Activated CD4-positive, alpha-beta T cell treated with anti-CD3 and anti-CD28 coated beads, Interleukin-2, amount 50 U/mL, for 48 hours (primary cell): ENCODE data around the gene PODXL2.
"Not testable (repeated sequence)": the region's sequence is repeated elsewhere in the genome, so short reads cannot be mapped to it uniquely, and the experiment has no call there.

Experiments
- DNase-seq, 2 experiments: peaks; one replicate each; pipeline ENCODE4 v3.0.0-alpha.2; 2020

Gene PODXL2

DNA sequence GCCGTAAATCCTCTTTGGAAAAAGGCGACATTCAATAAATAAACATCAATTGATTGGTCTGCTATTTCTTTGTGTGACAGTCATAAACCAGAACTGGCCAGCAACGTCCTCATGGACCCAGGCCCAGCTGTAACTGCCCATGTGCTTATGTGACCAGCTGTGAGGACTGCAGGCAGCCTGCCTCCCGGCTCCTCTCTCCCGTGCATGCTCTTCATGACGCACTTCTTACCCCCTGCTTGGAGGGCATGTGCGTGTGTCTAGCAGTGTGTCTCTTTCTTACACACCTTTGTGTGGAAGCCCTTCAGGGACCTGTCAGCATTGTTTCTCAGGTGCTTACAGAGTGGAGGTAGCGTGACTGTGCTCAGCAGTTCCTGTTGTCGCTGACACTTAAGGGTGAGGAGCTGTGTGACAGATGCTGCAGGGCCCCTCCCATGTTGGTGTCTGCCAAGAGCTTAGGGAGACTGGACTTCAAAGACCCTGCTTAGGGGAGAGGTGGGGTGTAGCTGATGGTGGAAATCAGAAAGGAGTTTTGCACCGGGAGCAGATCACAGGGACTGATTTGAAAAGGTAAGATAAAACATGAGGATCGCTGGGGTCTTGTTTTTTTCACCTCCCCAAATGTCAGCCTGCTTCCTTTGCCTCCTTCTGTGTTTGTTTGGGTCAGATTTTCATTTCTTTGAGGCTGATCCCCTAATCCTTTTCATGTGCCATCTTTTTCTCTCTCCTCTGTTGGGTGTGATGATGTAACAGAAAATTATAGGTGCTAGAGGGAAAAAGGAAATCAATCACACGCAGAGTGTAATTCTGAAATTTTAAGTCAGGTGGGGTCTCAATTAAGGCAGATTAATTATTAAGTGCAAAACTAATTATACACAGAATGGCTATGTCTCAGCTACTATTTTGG, 2.1 kb downstream of the PODXL2 start:
- DNase-seq: no peak

DNA sequence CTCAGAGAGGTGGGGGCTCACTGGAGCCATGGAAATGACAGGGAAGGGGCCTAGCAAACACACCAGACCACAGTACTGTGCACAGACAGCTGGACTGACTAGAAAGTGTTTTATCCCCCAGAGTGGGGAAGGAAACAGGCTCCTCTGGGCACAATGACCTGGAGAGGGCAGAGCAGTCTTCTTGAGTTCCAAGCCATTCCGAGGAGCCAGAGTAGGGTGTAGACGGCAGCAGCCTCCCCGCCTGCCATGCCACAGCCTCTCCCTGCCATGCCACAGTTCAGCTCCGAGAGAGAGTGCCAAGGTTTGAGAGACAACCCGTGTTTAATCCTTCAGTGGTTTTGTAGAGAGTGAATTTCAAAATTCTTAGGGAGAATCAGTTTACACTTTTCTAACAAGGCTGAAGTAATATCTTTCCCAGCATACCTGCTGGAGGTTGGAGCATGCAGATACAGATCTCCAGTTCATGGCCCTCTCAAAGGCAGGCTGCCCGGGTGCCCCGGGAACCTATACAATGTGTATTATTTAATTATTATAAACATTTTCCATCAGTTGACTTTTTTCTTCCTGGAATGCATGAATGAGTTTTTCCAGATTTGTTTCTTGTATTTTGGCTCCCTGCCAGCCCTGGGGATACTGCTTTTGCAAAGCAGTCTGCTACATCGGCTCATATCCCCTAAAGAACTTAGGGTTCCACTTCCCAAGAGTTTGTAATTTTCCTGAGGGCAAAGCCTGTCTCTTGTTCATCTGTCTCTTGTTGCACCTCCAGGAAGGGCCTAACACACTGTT, 3.2 kb downstream of the PODXL2 start:
- DNase-seq: no peak

DNA sequence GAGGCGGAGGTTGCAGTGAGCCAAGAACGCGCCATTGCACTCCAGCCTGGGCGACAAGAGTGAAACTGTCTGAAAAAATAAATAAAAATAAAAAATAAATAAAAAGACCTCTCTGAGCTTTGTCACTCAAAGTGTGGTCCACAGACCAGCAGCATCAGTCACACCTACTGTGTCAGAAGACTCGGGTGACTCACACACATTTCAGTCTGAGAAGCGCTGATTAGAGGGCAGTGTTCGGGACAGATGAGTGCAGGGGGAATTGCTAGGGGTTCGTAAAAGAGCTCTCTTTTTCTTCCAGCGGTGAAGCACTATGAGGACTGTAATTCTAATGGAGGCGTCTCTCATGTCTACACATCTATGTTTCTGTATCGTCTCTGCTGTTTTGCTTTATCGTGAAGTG, 5.7 kb downstream of the PODXL2 start:
- no peak for DNase-seq

DNA sequence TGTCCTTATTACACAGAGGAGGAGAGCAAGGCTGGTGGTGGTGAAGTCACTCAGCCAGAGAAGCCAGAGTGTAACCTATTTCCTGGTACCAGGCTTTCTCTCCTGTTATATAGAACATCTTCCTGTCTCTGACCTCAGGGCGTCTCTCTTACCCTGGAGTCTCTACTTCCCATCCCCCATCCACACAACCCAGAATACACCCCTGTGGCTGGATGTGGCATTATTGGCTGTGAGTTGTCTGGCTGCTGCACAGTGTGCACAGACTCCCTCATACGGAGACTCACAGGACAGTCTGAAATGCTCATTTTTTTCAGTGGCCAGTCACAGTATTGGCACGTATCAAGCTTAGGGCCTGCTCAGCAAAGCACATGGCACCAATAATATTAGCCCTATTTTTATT, 8.6 kb downstream of the PODXL2 start:
- peak in 1 of 2 experiments; percentile 6 for DNase-seq

DNA sequence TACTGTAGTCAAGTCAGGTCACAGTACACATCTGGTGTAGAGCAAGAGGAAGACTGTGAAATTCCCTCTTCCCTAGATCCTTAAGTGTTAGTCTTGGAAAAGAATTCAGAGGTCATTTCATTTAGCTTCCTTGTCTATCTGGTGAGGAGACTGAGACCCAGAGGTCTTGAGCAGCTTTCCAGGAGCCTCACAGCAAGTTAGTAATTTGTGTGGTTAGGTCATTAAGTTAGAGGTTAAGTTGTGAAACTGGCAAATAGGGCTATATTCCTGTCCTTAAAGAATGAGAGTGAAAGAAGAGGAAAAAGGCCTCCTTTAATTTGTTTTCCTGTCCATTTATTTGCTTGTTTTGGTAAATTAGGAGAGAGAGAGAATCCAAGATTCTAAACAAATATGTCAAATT, 9.0 kb downstream of the PODXL2 start:
- no peak for DNase-seq

DNA sequence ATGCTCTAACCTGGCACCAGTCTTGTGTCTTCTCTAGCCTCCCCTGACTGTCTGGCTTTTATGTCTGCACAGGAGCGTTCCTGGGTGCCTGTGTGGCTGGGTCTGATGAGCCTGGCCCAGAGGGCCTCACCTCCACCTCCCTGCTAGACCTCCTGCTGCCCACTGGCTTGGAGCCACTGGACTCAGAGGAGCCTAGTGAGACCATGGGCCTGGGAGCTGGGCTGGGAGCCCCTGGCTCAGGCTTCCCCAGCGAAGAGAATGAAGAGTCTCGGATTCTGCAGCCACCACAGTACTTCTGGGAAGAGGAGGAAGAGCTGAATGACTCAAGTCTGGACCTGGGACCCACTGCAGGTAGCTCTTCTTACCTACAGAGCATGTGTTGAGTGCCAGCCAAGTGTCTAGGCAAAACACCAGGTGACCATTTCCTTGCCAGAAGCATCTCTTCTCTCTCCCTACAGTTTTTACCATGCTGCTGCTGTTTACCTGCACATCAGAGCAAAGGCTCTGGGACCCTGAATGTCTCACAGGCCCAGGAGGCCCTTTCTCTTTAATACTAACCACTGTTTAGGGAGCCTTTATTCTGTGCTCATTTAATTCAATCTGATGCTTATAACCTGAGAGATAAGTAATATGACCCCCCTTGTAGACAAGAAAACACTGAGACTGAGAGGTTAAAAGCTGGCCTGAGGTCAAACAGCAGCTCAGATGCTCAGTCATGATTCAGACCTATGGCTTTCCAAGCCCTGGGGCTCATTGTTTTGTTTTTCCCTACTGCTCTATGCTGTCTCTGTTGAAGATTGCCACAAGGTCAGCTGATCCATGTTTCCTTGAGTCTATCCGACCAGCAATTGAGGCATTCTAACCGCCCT, 10.4 kb downstream of the PODXL2 start:
- DNase-seq: no peak

DNA sequence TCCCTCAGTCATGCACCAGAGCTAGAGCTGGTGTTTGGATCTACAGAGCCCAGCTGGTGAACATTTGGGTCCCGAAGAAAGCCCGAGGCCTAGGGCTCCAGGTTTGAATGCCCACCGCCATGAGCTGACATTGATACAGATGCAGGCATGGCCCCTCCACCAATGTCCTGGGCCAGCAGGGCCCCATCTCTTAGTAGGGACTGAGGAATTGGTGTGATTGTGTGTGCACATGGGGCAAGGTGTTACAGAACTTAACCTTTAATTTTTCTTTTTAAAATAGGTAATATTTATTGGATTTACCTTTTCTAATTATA, 11.0 kb downstream of the PODXL2 start:
- no peak for DNase-seq

DNA sequence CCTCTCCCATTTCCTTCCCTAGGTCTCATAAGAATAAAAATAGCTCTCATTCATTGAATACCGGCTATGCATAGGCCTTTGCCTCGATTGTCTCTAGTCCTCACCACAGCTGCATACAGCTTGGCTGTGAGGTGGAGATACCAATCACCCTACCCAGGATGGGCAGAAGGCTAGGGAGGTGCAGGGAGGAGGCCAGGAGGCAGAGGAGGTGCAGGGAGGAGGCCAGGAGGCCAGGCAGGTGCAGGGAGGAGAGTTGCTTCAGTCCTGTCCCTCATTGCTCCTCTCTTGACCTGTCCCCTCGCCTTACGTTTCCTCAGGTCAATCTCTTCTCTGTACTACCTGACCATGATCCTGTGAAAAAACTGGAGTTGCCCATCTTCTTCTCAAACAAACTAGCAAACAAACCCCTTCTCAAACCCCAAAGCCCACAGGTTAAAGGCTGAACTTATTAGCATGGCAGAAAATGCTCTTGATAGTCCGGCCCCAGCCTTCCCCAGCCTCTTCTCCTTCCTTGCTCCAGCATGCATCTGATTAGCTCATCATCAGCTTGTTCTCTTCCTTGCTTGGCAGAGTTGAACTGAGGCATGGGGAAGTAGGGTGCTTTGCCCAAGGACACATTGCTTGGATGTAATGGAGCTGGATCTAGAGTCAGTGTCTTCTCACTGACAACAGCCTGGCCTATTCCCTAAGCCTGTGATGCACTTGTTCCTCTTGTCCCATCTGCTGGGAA, 15.8 kb downstream of the PODXL2 start:
- no peak for DNase-seq

DNA sequence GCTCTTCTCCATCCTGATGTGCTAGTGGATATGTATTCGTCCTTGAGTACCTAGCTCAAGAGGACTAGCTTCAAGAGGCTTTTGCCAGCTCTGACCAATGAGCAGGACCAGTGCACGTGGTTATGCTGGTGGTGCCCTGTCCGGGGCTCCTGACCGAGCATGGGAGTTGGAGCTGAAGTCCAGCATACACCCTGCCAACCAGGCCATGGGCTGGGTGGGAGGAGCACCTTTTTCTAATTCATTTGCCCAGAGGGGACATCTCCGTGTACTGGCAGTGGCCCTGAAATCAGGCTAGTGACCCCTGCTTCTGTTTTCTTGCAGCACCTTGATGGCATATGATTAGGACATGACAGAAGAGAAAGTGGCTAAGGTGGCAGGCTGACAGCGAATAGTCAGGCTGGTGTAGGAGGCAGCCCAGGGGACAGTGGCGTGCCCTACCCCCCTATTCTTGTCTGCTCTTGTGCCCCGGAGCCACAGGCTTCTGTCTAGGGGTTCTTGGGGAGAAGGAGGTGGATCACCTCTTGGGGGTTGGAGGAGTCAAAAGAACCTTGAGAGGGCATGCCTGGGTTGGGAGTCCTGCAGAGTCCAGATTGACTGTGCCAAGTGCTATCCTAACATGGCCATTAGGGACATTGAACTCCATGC, 16.5 kb downstream of the PODXL2 start:
- no peak for DNase-seq

DNA sequence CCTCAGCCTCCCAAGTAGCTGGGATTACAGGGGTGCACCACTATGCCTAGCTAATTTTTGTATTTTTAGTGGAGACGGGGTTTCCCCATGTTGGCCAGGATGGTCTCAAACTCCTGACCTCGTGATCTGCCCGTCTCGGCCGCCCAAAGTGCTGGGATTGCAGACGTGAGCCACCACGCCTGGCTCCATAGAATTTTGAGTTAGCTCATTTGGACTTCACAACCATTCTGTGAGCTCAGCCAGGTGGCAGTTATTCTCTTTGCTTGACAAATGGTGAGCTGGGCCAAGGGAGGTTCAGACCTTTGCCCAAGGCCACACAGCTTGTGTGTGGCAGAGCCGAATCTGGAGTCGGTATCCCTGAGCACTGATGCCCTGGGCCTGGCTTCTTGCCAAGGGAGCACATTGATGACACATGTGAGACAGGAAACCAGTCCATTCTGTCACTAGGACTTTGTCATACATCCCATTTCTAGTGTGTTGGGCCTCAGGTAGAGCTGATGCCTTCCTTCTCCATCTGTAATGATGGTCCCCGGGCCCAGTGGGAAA, 17.6 kb downstream of the PODXL2 start:
- DNase-seq: no peak

DNA sequence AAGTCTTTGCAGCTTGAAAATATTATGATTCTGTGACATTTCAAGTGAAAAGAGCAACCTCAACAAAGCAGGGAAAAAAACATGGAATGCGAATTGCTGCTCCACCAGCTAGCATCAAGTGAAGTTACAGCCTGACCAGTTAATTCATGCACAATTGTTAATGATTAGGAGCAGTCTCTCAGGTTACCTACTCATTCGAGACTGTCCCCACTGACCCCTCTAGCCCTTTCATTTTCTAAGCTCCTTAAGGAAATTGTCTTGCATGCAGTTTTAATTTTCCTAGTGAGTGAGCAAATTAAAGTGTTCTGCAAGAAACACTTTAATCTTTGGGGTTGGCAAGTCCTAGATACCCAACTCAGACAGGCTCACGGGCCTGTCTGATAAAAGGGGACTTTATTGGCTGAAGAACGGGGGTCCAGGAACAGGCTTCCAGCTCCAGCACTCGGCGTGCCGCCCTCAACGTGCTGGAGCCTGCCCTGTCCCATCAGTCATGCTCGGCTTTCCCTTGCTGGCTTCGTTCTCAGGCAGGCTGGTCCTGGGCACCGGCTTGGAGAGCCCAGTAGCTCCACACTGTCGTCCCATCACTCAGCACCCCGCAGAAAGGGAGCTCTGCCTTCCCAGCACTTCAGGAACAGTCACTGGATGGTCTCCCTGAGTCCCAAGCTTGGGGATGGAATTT, 18.3 kb downstream of the PODXL2 start:
- no peak for DNase-seq

DNA sequence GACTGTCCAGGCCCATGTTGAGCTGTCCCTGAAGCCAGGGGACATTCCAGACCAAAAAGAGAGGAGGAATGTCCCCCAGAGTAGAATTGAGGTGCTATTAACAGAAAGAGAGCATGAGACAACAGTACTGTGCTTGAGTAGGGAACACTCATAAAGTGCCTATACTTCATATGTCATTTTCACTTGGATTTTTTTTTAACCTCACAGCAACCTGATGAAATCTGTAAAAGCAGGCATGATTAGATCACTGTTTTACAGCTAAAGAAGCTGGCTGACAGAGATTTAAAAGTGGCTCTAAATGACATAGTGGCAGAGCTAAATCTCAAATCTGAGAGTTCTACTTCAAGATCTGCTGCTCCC, 18.8 kb downstream of the PODXL2 start:
- no peak for DNase-seq

DNA sequence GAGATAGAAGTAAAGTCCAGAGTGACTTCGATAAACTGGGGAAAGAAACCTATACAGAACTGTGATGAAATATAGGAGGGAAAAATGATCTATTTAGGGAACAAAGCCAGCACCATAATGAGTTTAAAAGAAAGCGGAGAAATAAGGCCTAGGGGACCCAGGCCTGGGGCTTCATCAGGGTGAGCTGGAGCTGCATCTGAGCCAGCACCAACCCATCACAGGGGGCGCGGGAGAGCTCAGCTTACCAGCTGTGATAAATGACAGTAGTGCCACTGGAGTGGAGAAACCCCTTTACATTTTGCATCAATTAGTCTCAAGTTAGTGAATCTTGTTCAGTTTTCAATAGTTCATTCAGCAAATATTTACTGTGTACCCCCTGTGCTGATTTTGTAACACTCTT, 21.3 kb downstream of the PODXL2 start:
- DNase-seq: no peak

DNA sequence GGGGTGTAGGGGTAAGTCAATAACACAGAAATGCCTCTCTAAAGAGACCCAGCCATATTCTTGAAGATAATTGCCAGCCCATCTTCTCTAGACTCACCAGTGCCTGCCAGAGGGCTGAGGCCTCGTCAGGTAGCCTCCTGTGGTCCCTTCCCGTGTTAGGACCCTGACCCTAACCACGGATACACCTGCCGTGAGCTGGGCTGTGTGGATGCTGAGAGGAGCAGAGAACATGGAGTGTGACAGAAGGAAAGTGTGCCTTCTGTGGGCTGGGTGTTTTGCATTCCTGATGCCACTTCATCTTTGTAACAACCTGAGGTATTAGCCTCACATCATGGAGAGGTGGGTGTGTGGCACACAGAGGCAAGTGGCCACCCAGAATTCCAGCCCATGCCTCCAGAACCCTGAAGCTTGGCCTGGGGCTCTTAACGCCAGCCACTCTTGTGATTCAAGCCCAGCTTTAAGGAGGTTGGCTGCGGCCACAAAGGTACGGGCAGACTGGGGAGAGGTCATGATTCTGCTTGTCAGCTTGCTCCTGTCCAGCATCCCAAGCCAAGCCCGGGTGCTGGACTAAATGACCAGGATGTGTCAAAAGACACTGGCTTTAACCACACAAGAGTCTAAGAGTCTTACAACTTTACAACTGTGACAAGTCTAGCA, 22.7 kb downstream of the PODXL2 start:
- no peak for DNase-seq

DNA sequence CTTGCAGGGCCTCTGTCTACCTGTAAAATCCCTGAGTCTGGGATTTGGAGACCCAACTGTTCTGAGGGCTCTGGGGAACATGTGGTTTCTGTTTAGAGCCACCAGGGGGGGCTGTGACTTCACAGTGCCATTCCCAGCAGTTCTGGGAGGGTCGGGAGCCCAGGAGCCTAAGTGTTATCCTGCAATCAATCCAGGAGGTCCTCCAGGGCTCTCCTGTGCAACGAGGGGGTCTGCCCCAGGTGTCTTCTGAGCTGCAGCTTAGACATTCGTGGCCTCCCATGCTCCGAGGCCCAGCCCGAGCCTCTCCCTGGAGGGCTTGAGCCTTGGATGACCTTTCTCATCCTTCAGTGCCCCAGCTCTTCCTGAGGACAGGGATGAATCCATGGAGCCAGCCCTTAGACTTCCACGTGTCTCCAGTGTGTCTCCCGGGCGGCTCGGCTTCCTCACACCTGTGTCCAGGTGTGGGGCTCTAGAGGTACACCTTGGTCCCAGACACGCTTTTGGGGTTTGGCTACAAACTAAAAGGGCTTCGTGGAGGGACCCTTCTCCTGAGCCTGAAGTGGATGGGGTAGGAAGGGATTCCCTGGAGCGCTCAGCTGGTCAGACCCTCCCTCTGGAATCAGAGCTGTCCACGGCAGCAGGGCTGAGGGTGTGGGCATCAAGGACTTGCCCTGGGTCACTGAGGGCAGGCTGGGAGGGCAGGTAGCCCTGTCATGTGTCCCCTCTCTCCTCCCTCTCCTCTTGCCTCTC, 23.4 kb downstream of the PODXL2 start:
- peak; percentile 33 to 50 for DNase-seq

DNA sequence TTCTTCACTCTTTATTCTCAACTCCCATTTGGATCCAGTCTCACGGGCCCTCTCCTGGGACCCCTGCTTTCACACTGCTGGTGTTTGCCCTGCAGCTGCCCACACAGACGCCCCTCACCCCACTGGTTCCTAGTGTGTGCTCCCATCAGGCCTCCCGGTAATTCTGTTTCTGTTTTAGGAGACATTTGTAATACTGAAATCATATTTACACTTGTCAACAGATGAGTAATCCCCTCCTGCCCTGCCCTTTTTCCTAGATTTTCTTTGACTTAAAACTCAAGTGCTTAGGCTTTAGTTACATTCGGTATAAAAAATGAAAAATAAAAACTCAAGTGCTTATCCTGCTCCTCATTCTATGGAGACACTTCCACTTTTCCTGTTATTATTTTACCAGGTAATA, 25.4 kb downstream of the PODXL2 start:
- no peak for DNase-seq

DNA sequence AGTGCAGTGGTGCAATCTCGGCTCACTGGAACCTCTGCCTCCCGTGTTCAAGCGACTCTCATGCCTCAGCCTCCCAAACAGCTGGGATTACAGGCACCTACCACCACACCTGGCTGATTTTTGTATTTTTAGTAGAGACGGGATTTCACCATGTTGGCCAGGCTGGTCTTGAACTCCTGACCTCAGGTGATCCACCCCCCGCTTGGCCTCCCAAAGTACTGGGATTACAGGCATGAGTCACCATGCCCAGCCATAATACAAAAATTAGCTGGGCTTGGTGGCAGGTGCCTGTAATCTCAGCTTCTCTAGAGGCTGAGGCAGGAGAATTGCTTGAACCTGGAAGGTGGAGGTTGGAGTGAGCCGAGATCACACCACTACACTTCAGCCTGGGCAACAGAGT, 26.0 kb downstream of the PODXL2 start:
- not testable (repeated sequence) for DNase-seq

DNA sequence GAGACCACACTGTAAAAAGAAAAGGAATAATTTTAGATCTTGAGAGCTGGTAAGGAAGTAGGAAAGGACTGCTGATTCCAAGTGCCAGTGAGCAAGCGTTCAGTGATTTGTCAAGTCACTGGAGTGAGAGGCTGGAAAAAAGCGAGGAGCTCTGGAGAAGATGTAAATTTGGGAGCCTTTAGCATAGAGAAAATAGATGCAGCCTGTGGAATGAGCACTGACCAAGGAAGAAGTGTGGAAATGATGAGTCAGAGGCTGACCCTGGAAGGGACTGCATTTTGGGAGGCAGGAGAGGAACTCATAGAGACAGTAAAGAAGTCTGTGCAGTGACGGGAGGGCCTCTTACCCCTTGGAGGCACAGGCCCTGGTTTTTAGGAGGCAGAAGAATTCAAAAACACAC, 26.7 kb downstream of the PODXL2 start:
- no peak for DNase-seq

DNA sequence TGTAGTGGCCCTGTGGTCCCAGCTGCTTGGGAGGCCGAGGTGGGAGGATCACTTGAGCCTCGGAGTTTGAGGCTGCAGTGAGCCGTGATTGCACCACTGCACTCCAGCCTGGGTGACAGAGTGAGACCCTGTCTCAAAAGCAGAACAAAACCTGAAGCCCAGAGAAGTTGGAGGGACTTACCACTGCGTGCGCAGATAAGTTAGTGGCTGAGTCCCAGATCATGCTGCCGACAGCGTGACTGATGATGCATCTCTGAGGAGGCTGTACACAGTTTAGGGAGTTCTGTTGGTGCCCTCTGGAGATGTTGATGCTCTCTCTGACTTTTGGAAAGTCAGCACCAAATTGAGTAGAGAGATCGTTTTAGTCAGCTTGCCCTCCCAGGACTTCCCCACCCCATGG, 27.9 kb downstream of the PODXL2 start:
- DNase-seq: no peak

DNA sequence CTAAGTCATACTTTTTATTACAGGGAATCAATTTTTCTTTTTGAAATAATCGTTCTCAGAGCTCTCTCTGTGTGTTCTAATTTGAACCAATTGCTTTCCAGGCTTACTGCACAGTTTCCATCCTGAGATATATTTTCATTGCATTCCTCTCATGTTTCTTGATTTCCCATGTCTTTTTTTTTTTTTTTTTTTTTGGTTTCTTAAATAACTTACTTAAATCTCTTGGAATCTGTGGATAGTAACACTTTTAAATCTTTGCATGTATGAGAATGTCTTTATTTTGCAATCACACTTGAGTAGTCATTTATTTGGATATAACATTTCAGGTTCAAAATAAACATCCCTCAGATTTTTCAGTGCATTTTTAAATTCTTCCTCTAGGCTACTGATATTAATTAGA, 29.2 kb downstream of the PODXL2 start:
- no peak for DNase-seq
